ENCODE measurements around the gene DLG2.
"Not testable (repeated sequence)": the region's sequence is repeated elsewhere in the genome, so short reads cannot be mapped to it uniquely, and the experiment has no call there.

Gene DLG2

DNA sequence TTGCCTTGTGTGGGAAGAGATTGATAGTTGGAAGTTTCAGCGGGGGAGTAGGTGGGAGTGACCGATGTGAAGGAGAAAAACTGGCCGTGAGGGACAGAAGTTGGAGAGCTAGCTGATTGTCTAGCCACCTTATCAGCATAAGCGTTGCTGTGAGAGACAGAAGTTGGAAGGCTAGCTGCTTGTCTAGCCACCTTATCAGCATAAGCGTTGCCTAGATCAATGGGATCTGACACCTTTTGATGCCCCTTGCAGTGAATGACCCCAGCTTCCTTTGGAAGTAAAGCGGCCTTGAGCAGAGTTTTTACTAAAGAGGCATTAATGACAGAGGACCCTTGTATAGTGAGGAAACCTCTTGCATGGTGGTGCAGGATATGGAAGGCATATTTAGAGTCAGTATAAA lies 2183.3 kb downstream of the DLG2 start:
- not testable (repeated sequence) for H3K27me3 ChIP-seq (ENCODE audit: control insufficient read depth, insufficient read depth, low read length); H3K4me1 ChIP-seq (ENCODE audit: control insufficient read depth, insufficient read depth, low read length); H3K9me3 ChIP-seq (replicated peaks; ENCODE audit: low read length); H3K9ac ChIP-seq (ENCODE audit: low read depth, low read length); H3K36me3 ChIP-seq (ENCODE audit: insufficient read depth, low read length); H3K4me2 ChIP-seq (ENCODE audit: low read length); H3K4me3 ChIP-seq (ENCODE audit: low read length)

DNA sequence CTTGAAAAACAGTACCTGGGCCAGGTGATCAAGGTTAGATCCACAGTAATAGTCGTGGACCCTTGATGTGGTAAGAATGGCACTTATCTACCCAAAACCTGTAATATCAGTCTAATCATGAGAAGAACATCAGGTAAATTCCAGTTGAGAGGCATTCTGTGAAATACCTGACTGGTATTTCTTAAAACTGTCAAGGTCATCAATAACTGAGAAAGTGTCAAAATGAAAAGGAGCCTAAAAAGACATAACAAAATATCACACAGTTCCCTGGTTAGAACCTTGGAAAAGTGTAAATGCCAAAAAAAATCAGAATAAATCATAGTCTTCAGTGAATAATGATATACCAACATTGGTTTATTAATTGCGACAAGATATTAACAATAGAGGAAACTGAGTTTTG lies 2185.5 kb downstream of the DLG2 start:
- no peaks in the 10 kb centered on the region for H3K4me1 ChIP-seq (ENCODE audit: control insufficient read depth, insufficient read depth, low read length)
- H3K4me2 ChIP-seq (ENCODE audit: low read length) = no peak overlapping the region
- no peaks in the 10 kb centered on the region for H3K9me3 ChIP-seq (replicated peaks; ENCODE audit: low read length)
- H3K27me3 ChIP-seq (ENCODE audit: control insufficient read depth, insufficient read depth, low read length) = no peaks in the 10 kb centered on the region
- H3K36me3 ChIP-seq (ENCODE audit: insufficient read depth, low read length) = no peaks in the 10 kb centered on the region
- no peak overlapping the region for H3K4me3 ChIP-seq (ENCODE audit: low read length)
- H3K9ac ChIP-seq (ENCODE audit: low read depth, low read length) = no peak overlapping the region

GRCh38 chr11:83441171-83441570 lies 2186.0 kb downstream of the DLG2 start:
- no peaks in the 10 kb centered on the region for H3K36me3 ChIP-seq (ENCODE audit: insufficient read depth, low read length)
- H3K27me3 ChIP-seq (ENCODE audit: control insufficient read depth, insufficient read depth, low read length) = no peaks in the 10 kb centered on the region

GRCh38 chr11:83438438-83438837 lies 2188.7 kb downstream of the DLG2 start:
- Histone ChIP-seq H3K4me3 (ENCODE audit: low read length) (no peak overlapping the region), H3K36me3 (ENCODE audit: insufficient read depth, low read length) (no peaks in the 10 kb centered on the region), H3K4me1 (ENCODE audit: control insufficient read depth, insufficient read depth, low read length) (no peaks in the 10 kb centered on the region), H3K9ac (ENCODE audit: low read depth, low read length) (no peak overlapping the region), H3K27me3 (ENCODE audit: control insufficient read depth, insufficient read depth, low read length) (no peaks in the 10 kb centered on the region), H3K9me3 (replicated peaks; ENCODE audit: low read length) (no peaks in the 10 kb centered on the region), H3K4me2 (ENCODE audit: low read length) (no peak overlapping the region)

More at GRCh38 chr11:83441171-83441570, 2186.0 kb downstream of the DLG2 start:
- Histone ChIP-seq H3K9me3 (replicated peaks; ENCODE audit: low read length) (no peaks in the 10 kb centered on the region), H3K4me2 (ENCODE audit: low read length) (no peak overlapping the region), H3K9ac (ENCODE audit: low read depth, low read length) (no peak overlapping the region), H3K4me3 (ENCODE audit: low read length) (no peak overlapping the region), H3K4me1 (ENCODE audit: control insufficient read depth, insufficient read depth, low read length) (no peaks in the 10 kb centered on the region)

- H3K4me3 ChIP-seq (ENCODE audit: low read length) = no peak overlapping the region
- H3K27me3 ChIP-seq (ENCODE audit: control insufficient read depth, insufficient read depth, low read length) = no peaks in the 10 kb centered on the region
- H3K4me2 ChIP-seq (ENCODE audit: low read length) = no peak overlapping the region
- H3K9ac ChIP-seq (ENCODE audit: low read depth, low read length) = no peak overlapping the region
- H3K9me3 ChIP-seq (replicated peaks; ENCODE audit: low read length) = no peaks in the 10 kb centered on the region
- H3K4me1 ChIP-seq (ENCODE audit: control insufficient read depth, insufficient read depth, low read length) = no peaks in the 10 kb centered on the region
- H3K36me3 ChIP-seq (ENCODE audit: insufficient read depth, low read length) = no peaks in the 10 kb centered on the region
Measured at GRCh38 chr11:83437939-83438338, 2189.2 kb downstream of the DLG2 start.

- Histone ChIP-seq H3K4me2 (ENCODE audit: low read length) (no peak overlapping the region), H3K9ac (ENCODE audit: low read depth, low read length) (no peak overlapping the region), H3K36me3 (ENCODE audit: insufficient read depth, low read length) (no peaks in the 10 kb centered on the region), H3K27me3 (ENCODE audit: control insufficient read depth, insufficient read depth, low read length) (no peaks in the 10 kb centered on the region), H3K4me1 (ENCODE audit: control insufficient read depth, insufficient read depth, low read length) (no peaks in the 10 kb centered on the region), H3K4me3 (ENCODE audit: low read length) (no peak overlapping the region), H3K9me3 (replicated peaks; ENCODE audit: low read length) (no peaks in the 10 kb centered on the region)
Measured at GRCh38 chr11:83436855-83437254, 2190.3 kb downstream of the DLG2 start.

DNA sequence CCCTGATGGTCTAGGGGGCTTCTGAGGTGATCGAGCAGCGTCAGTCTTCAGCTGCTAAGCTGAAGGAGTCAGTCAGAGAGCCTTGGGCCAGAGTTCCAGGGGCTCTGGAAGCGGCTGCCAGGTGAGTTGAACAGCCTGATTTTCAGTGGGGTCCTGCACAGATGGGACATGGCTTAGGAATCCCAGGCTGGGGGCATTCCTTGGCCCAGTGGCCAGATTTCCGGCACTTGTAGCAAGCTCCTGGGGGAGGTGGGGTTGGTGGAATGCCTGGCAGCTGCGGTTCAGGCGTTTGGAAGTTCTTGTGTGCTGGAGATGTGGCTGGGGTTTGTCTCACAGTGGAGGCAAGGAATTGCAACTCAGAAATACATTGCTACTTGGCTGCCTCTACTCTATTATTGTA lies 2192.3 kb downstream of the DLG2 start:
- not testable (repeated sequence) for H3K9ac ChIP-seq (ENCODE audit: low read depth, low read length)

GRCh38 chr11:83427943-83428342 lies 2199.2 kb downstream of the DLG2 start:
- Histone ChIP-seq H3K27me3 (ENCODE audit: control insufficient read depth, insufficient read depth, low read length) (no peaks in the 10 kb centered on the region), H3K9me3 (replicated peaks; ENCODE audit: low read length) (no peaks in the 10 kb centered on the region), H3K4me2 (ENCODE audit: low read length) (no peak overlapping the region), H3K4me1 (ENCODE audit: control insufficient read depth, insufficient read depth, low read length) (no peaks in the 10 kb centered on the region), H3K4me3 (ENCODE audit: low read length) (no peak overlapping the region), H3K36me3 (ENCODE audit: insufficient read depth, low read length) (no peaks in the 10 kb centered on the region), H3K9ac (ENCODE audit: low read depth, low read length) (no peak overlapping the region)

More for the DNA sequence above, 2192.3 kb downstream of the DLG2 start:
- not testable (repeated sequence) for H3K4me1 ChIP-seq (ENCODE audit: control insufficient read depth, insufficient read depth, low read length); H3K4me3 ChIP-seq (ENCODE audit: low read length); H3K4me2 ChIP-seq (ENCODE audit: low read length); H3K36me3 ChIP-seq (ENCODE audit: insufficient read depth, low read length); H3K9me3 ChIP-seq (replicated peaks; ENCODE audit: low read length); H3K27me3 ChIP-seq (ENCODE audit: control insufficient read depth, insufficient read depth, low read length)

DNA sequence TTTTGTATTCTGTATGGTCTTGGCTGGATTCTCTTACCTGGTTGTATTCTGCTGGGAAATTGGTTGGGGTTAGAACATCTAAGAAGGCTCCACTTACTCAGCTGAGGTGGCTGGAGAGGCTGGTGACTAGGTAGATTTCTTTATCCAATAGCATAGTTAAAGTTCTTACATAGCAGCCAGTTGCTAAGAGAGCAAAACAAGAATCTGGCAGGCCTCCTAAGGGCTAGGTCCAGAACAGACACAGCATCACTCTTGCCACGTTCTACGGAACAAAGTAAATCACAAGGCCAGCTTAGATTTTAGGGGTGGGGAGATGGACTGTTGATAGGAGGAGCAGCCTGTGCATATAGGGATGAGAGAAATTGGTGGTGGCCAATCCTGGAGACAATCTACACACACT lies 2199.6 kb downstream of the DLG2 start:
- Histone ChIP-seq H3K4me3 (ENCODE audit: low read length) (no peak overlapping the region), H3K27me3 (ENCODE audit: control insufficient read depth, insufficient read depth, low read length) (no peaks in the 10 kb centered on the region), H3K4me1 (ENCODE audit: control insufficient read depth, insufficient read depth, low read length) (no peaks in the 10 kb centered on the region), H3K4me2 (ENCODE audit: low read length) (no peak overlapping the region), H3K9ac (ENCODE audit: low read depth, low read length) (no peak overlapping the region), H3K36me3 (ENCODE audit: insufficient read depth, low read length) (no peaks in the 10 kb centered on the region), H3K9me3 (replicated peaks; ENCODE audit: low read length) (no peaks in the 10 kb centered on the region)

GRCh38 chr11:83425137-83425466 lies 2202.0 kb downstream of the DLG2 start:
- Histone ChIP-seq H3K9ac (ENCODE audit: low read depth, low read length) (no peak overlapping the region), H3K4me2 (ENCODE audit: low read length) (no peak overlapping the region), H3K36me3 (ENCODE audit: insufficient read depth, low read length) (no peaks in the 10 kb centered on the region), H3K27me3 (ENCODE audit: control insufficient read depth, insufficient read depth, low read length) (no peaks in the 10 kb centered on the region), H3K9me3 (replicated peaks; ENCODE audit: low read length) (no peaks in the 10 kb centered on the region), H3K4me3 (ENCODE audit: low read length) (no peak overlapping the region), H3K4me1 (ENCODE audit: control insufficient read depth, insufficient read depth, low read length) (no peaks in the 10 kb centered on the region)

GRCh38 chr11:83424376-83425136 lies 2202.6 kb downstream of the DLG2 start:
- no peaks in the 10 kb centered on the region for H3K27me3 ChIP-seq (ENCODE audit: control insufficient read depth, insufficient read depth, low read length)
- no peaks in the 10 kb centered on the region for H3K4me1 ChIP-seq (ENCODE audit: control insufficient read depth, insufficient read depth, low read length)
- H3K36me3 ChIP-seq (ENCODE audit: insufficient read depth, low read length) = no peaks in the 10 kb centered on the region
- H3K4me2 ChIP-seq (ENCODE audit: low read length) = no peak overlapping the region
- no peaks in the 10 kb centered on the region for H3K9me3 ChIP-seq (replicated peaks; ENCODE audit: low read length)
- no peak overlapping the region for H3K9ac ChIP-seq (ENCODE audit: low read depth, low read length)
- H3K4me3 ChIP-seq (ENCODE audit: low read length) = no peak overlapping the region

DNA sequence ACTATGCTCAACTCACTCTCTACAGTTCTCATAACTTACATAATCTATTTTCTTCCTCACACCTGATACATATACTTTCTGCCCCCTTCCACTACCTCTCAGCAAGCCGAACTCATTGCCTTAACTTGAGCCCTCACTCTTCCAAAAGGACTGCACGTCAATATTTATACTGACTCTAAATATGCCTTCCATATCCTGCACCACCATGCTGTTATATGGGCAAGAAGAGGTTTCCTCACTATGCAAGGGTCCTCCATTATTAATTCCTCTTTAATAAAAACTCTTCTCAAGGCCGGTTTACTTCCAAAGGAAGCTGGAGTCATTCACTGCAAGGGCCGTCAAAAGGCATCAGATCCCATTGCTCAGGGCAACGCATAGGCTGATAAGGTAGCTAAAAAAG lies 2204.5 kb downstream of the DLG2 start:
- not testable (repeated sequence) for H3K4me2 ChIP-seq (ENCODE audit: low read length); H3K27me3 ChIP-seq (ENCODE audit: control insufficient read depth, insufficient read depth, low read length); H3K36me3 ChIP-seq (ENCODE audit: insufficient read depth, low read length); H3K4me3 ChIP-seq (ENCODE audit: low read length); H3K4me1 ChIP-seq (ENCODE audit: control insufficient read depth, insufficient read depth, low read length); H3K9ac ChIP-seq (ENCODE audit: low read depth, low read length); H3K9me3 ChIP-seq (replicated peaks; ENCODE audit: low read length)

Data from skeletal muscle satellite cell (primary cell).